ENCODE data around the gene CKMT2. TPM values are rescaled to one million over a fixed set of nuclear protein-coding genes. Genes with fewer than 3 reads are reported as not detected.

The CKMT2 gene
- total RNA-seq: 10 to 100 TPM in 1 of 4 donors, 1 to 10 TPM in 3; 5.2 to 17.0 (median 8.4) TPM

- peak; percentile 51 for DNase-seq (ENCODE audit: low spot score)
- no peak for TF ChIP-seq CTCF (IDR thresholded peaks at IDR 0.05)
Observed at GRCh38 chr5:81233080-81233634, at the start of gene CKMT2. TSS of gene CKMT2 (plus strand) at chr5:81233322. CDS start at chr5:81251133, 17,811 bp downstream.

GRCh38 chr5:81183811-81184748 is 49.0 kb upstream of the CKMT2 start:
- DNase-seq (ENCODE audit: low spot score) (no peak), ATAC-seq (ENCODE audit: low FRiP score) (no peak)
- TF ChIP-seq CTCF (IDR thresholded peaks at IDR 0.05): no peak

More at GRCh38 chr5:81233080-81233634, at the start of gene CKMT2:
- peak; percentile 95 for ATAC-seq (ENCODE audit: low FRiP score)

GRCh38 chr5:81184749-81185110 is 48.4 kb upstream of the CKMT2 start:
- ATAC-seq (ENCODE audit: low FRiP score) (no peak), DNase-seq (ENCODE audit: low spot score) (no peak)
- TF ChIP-seq CTCF (IDR thresholded peaks at IDR 0.05): no peak

GRCh38 chr5:81187885-81188284 is 45.2 kb upstream of the CKMT2 start:
- DNase-seq (ENCODE audit: low spot score) (no peak), ATAC-seq (ENCODE audit: low FRiP score) (no peak)
- no peak for TF ChIP-seq CTCF (IDR thresholded peaks at IDR 0.05)

- ATAC-seq (ENCODE audit: low FRiP score) (no peak), DNase-seq (ENCODE audit: low spot score) (no peak)
- TF ChIP-seq CTCF (IDR thresholded peaks at IDR 0.05): no peak
Observed at GRCh38 chr5:81188962-81189361, 44.2 kb upstream of the CKMT2 start.

GRCh38 chr5:81189875-81190498 is 43.1 kb upstream of the CKMT2 start:
- DNase-seq (ENCODE audit: low spot score): no peak
- ATAC-seq (ENCODE audit: low FRiP score): no peak
- no peak for TF ChIP-seq CTCF (IDR thresholded peaks at IDR 0.05)
